ENCODE data around the gene SMDT1.

GRCh38 chr22:42074846-42075676, 4.4 kb upstream of the SMDT1 start:
- TF ChIP-seq CTCF (IDR thresholded peaks at IDR 0.05) (no peak), EZH2 (IDR thresholded peaks at IDR 0.05; ENCODE audit: borderline replicate concordance, insufficient read depth, low read depth, low read length, poor library complexity, severe bottlenecking) (no peak)
